Left hindlimb (tissue), 1 donor: ENCODE measurements around the gene CD6.

Experiments
- DNase-seq: peaks from one replicate; pipeline ENCODE4 v3.0.0-alpha.2; 2018

The CD6 gene

GRCh38 chr11:61011950-61012736, 40.7 kb downstream of the CD6 start:
- DNase-seq = no peak

- no peak for DNase-seq
Observed at GRCh38 chr11:61012737-61013215, 41.3 kb downstream of the CD6 start.

- DNase-seq = peak; percentile 22
Observed at GRCh38 chr11:61018059-61018458, 46.6 kb downstream of the CD6 start.

- DNase-seq = peak; percentile 10
Observed at GRCh38 chr11:61019037-61019831, 47.8 kb downstream of the CD6 start.

- peak; percentile 10 for DNase-seq
Observed at GRCh38 chr11:61019832-61020405, 48.4 kb downstream of the CD6 start.

- no peak for DNase-seq
Observed at GRCh38 chr11:61020551-61021235, 49.2 kb downstream of the CD6 start.

- DNase-seq = no peak
Observed at GRCh38 chr11:61021661-61022212, 50.3 kb downstream of the CD6 start.

- no peak for DNase-seq
Observed at GRCh38 chr11:61022311-61023085, 51.0 kb downstream of the CD6 start.

GRCh38 chr11:61023086-61023965, 51.8 kb downstream of the CD6 start:
- DNase-seq = no peak

- DNase-seq = no peak
Observed at GRCh38 chr11:61023966-61024295, 52.5 kb downstream of the CD6 start.

GRCh38 chr11:61024938-61025820, 53.7 kb downstream of the CD6 start:
- DNase-seq = no peak

GRCh38 chr11:61025821-61026120, 54.3 kb downstream of the CD6 start:
- no peak for DNase-seq

GRCh38 chr11:61026121-61027031, 54.9 kb downstream of the CD6 start:
- no peak for DNase-seq

- DNase-seq = no peak
Observed at GRCh38 chr11:61027141-61027840, 55.8 kb downstream of the CD6 start.

- DNase-seq = no peak
Observed at GRCh38 chr11:61028135-61028729, 56.8 kb downstream of the CD6 start.

GRCh38 chr11:61032824-61033223, 61.3 kb downstream of the CD6 start:
- DNase-seq = no peak

GRCh38 chr11:61033417-61033816, 61.9 kb downstream of the CD6 start:
- DNase-seq = no peak

GRCh38 chr11:61034111-61034510, 62.6 kb downstream of the CD6 start:
- DNase-seq = no peak
